K562 (cell line): ENCODE results near the gene BHMT2. TPM values are rescaled to one million over a fixed set of nuclear protein-coding genes. Genes with fewer than 3 reads are reported as not detected.

Experiments
- ATAC-seq: fragments of 200-7000 bp; cut with Tn5 transposase; 3 replicates; pipeline ENCODE4 v1.9.1; 2020; ENCODE audit warnings: moderate library complexity
- BruUV-seq: library from RNA; stranded (reverse); fragments of 400-500 nt; replicated peaks from 2 replicates; lab custom pipeline; 2021; lab: Mats Ljungman, UMichigan
- CTCF ChIA-PET: fragments of 300-600 bp; formaldehyde crosslinking; extraction: SDS; loops from one replicate; lab custom pipeline; 2021; ENCODE audit warnings: low intra/inter-chr PET ratio; lab: Yijun Ruan, JAX
- POLR2A ChIA-PET: fragments of 300-600, 350-650 bp; sonication (Branson Sonifier 250); formaldehyde crosslinking; extraction: SDS; loops from one replicate; lab custom pipeline; 2021; ENCODE audit warnings: antibody characterized with exemption, inconsistent platforms; lab: Yijun Ruan, JAX
- DNase-seq, 4 experiments: peaks; one replicate each; pipeline versions ENCODE4 v3.0.0 to v3.0.0-alpha.2; 2011 to 2018; ENCODE audit warnings: low spot score in 3 of 4, mixed read lengths in 3 of 4; ENCODE audit errors: extremely low read depth in 1 of 4
- FAIRE-seq: peaks from 2 replicates; lab custom pipeline; 2011; peaks lifted over from hg19 to GRCh38; lab: Jason Lieb, UNC
- H2AFZ ChIP-seq: 2 replicates; pipeline ENCODE4 v1.6.0; 2011; ENCODE audit warnings: low read depth, low read length, control low read depth, inconsistent platforms
- H3K27ac ChIP-seq: fragments of 200-600 bp; 3 replicates; pipeline ENCODE4 v1.8.0; 2011; ENCODE audit warnings: low read depth, mild to moderate bottlenecking, control low read depth, inconsistent platforms, low read length, moderate library complexity, mixed read lengths; ENCODE audit errors: extremely low read depth
- H3K27me3 ChIP-seq, 2 experiments: fragments of 300-600 bp in 1 of 2; 2 replicates in 1 of 2; 3 replicates in 1 of 2; pipeline versions ENCODE4 v1.6.0 to v1.8.0; 2011; ENCODE audit warnings: inconsistent platforms in 2 of 2, low read length in 2 of 2, mild to moderate bottlenecking in 1 of 2, mixed read lengths in 1 of 2, moderate library complexity in 1 of 2; ENCODE audit not compliant: control insufficient read depth in 2 of 2, insufficient read depth in 2 of 2
- H3K36me3 ChIP-seq: fragments of 300-600 bp; 3 replicates; pipeline ENCODE4 v1.8.0; 2011; ENCODE audit warnings: mild to moderate bottlenecking, low read length, inconsistent platforms; ENCODE audit not compliant: control insufficient read depth, insufficient read depth
- H3K4me1 ChIP-seq, 2 experiments: fragments of 200-600 bp in 1 of 2; replicated peaks in 1 of 2; 2 replicates in 1 of 2; 3 replicates in 1 of 2; pipeline versions ENCODE4 v1.5.1 to v1.8.0; 2011; ENCODE audit warnings: inconsistent platforms in 2 of 2, low read length in 2 of 2, mild to moderate bottlenecking in 1 of 2, mixed read lengths in 1 of 2, moderate library complexity in 1 of 2; ENCODE audit not compliant: control insufficient read depth in 2 of 2, insufficient read depth in 2 of 2
- H3K4me2 ChIP-seq: 2 replicates; pipeline ENCODE4 v1.6.1; 2011; ENCODE audit warnings: low read length, control low read depth, inconsistent platforms, mixed read lengths; ENCODE audit not compliant: insufficient read depth
- H3K4me3 ChIP-seq: fragments of 200-600 bp; sonication (generic), shearing (Covaris generic); 2 replicates; pipeline ENCODE4 v1.5.1; 2016; ENCODE audit warnings: control low read depth, inconsistent platforms
- H3K79me2 ChIP-seq: fragments of 200-600 bp; 3 replicates; pipeline ENCODE4 v1.8.0; 2011; ENCODE audit warnings: low read length, inconsistent platforms; ENCODE audit not compliant: control insufficient read depth, insufficient read depth
- H3K9ac ChIP-seq, 2 experiments: 2 replicates each; pipeline versions ENCODE4 v1.6.0 to v1.6.1; 2011; ENCODE audit warnings: low read depth in 2 of 2, low read length in 2 of 2, control low read depth in 1 of 2, inconsistent platforms in 1 of 2, mild to moderate bottlenecking in 1 of 2, mixed read lengths in 1 of 2; ENCODE audit not compliant: insufficient read depth in 1 of 2
- H3K9me1 ChIP-seq: one replicate; pipeline ENCODE4 v1.6.0; 2011; ENCODE audit warnings: inconsistent platforms, mild to moderate bottlenecking, low read length, moderate library complexity; ENCODE audit not compliant: control insufficient read depth, insufficient read depth
- H3K9me3 ChIP-seq: replicated peaks from 2 replicates; pipeline ENCODE4 v1.5.1; 2011; ENCODE audit warnings: low read depth, low read length, inconsistent platforms; ENCODE audit not compliant: control insufficient read depth, insufficient read depth
- H4K20me1 ChIP-seq: replicated peaks from 2 replicates; pipeline ENCODE4 v1.6.1; 2011; ENCODE audit warnings: low read length, inconsistent platforms, mixed read lengths; ENCODE audit not compliant: control insufficient read depth, insufficient read depth
- SOX6 ChIP-seq: fragments of 450-650 bp; IDR thresholded peaks from 2 replicates; pipeline ENCODE4 v1.6.1; 2014; ENCODE audit warnings: mild to moderate bottlenecking
- TGIF2 ChIP-seq: sonication (generic); formaldehyde crosslinking; IDR thresholded peaks from 2 replicates; pipeline ENCODE4 v1.8.1; 2022; ENCODE audit warnings: mild to moderate bottlenecking, missing genetic modification reagents, moderate library complexity
- ZNF224 ChIP-seq: sonication (generic); formaldehyde crosslinking; IDR thresholded peaks from 2 replicates; pipeline ENCODE4 v1.8.0; 2022; ENCODE audit warnings: mild to moderate bottlenecking, missing genetic modification reagents
- WGBS: fragments of 100-300 bp; shearing (Covaris generic); methylation state at CpG from one replicate; pipeline ENCODE4 v1.1.6; 2016; ENCODE audit warnings: low coverage, mixed read lengths; ENCODE audit not compliant: insufficient coverage; ENCODE audit errors: missing lambda C conversion rate; 5-methylcytosine and 5-hydroxymethylcytosine counted together
- in situ Hi-C: fragments of 300-500 bp; cut with MboI; formaldehyde crosslinking; loops from 4 replicates; pipeline ENCODE4 v1.15.0; 2018; ENCODE audit warnings: inconsistent platforms, mixed read lengths
- intact Hi-C: fragments of 100-400 bp; cut with micrococcal nuclease; formaldehyde crosslinking; loops from 2 replicates; pipeline ENCODE4 v1.14.2; 2022
- polyA plus RNA-seq, 8 experiments: library from polyadenylated mRNA; depleted of rRNA in 4 of 8; stranded (reverse) in 5 of 8; unstranded in 3 of 8; fragments of >200 nt; fragmentation: Nextera tagmentation in 2 of 8; fragmentation: Illumina TruSeq in 1 of 8; extraction: Ambion mirVana in 2 of 8; extraction: Trizol in 1 of 8; gene quantifications; 2 replicates each; pipeline versions ENCODE4 v1.2.1 to v1.2.3, GENCODE V29; 2011 to 2014; ENCODE audit warnings: inconsistent platforms in 1 of 8, missing spikeins in 1 of 8
- total RNA-seq, 7 experiments: library from RNA; depleted of rRNA in 6 of 7; stranded (reverse); fragments of >200 nt in 6 of 7; fragmentation: Illumina TruSeq in 2 of 7; extraction: Trizol in 2 of 7; gene quantifications; 2 replicates each; pipeline versions ENCODE4 v1.2.1 to v1.2.3, GENCODE V29; 2011 to 2021; ENCODE audit warnings: low replicate concordance in 1 of 7

Gene BHMT2
- total and polyA plus RNA-seq, 9 of the 15 experiments (the other 6 are each of a cell fraction or from before 2014, with no cell fraction given) = not detected

GRCh38 chr5:79108086-79108485 lies 38.5 kb downstream of the BHMT2 start:
- ChIA-PET CTCF (no interaction called here), POLR2A (no interaction called here)
- intact Hi-C loops = no loop called here
- Histone ChIP-seq H3K27me3 (peaks cover 24 to 34% of the 10 kb centered on the region in 2 experiments), H3K4me1 (peaks cover 0 to 11% of the 10 kb centered on the region in 2 experiments; a peak in 3 of 5 replicates), H4K20me1 (no peaks in the 10 kb centered on the region), H2AFZ (no peak overlapping the region), H3K79me2 (no peaks in the 10 kb centered on the region), H3K9ac (no peak overlapping the region), H3K9me1 (no peaks in the 10 kb centered on the region), H3K9me3 (no peaks in the 10 kb centered on the region), H3K27ac (no peak overlapping the region), H3K4me2 (no peak overlapping the region), H3K36me3 (no peaks in the 10 kb centered on the region), H3K4me3 (no peak overlapping the region)
- 2% methylated on average over 3 of the region's 3 CpGs for WGBS
- DNase-seq (no peak), ATAC-seq (no peak), FAIRE-seq (no peak)
- TF ChIP-seq ZNF224 (CRISPR knock-in tag) = no peak
- in situ Hi-C loops = no loop called here
- no TSS peak for BruUV-seq

- intact Hi-C loops (no loop called here), in situ Hi-C loops (no loop called here)
- no TSS peak for BruUV-seq
- no peak overlapping the region for H3K4me2 ChIP-seq
- peaks cover 24 to 34% of the 10 kb centered on the region in 2 experiments for H3K27me3 ChIP-seq
- ChIA-PET POLR2A (no interaction called here), CTCF (interaction anchor here (1.4 to 2.2 kb wide), 2 partner anchors 84 to 88 kb away, joined by 5 to 19 read pairs; no protein-coding TSS in a partner anchor)
- no peaks in the 10 kb centered on the region for H3K9me1 ChIP-seq
- H3K4me3 ChIP-seq = no peak overlapping the region
- no peaks in the 10 kb centered on the region for H3K79me2 ChIP-seq
- no peaks in the 10 kb centered on the region for H3K36me3 ChIP-seq
- no peak overlapping the region for H2AFZ ChIP-seq
- H3K4me1 ChIP-seq = peaks cover 0 to 11% of the 10 kb centered on the region in 2 experiments; a peak in 3 of 5 replicates
- WGBS = 1% methylated on average over 8 of the region's 8 CpGs
- H4K20me1 ChIP-seq = no peaks in the 10 kb centered on the region
- H3K9me3 ChIP-seq = no peaks in the 10 kb centered on the region
- DNase-seq (no peak), FAIRE-seq (no peak)
- no peak overlapping the region for H3K9ac ChIP-seq
- TF ChIP-seq TGIF2 (no peak), SOX6 (no peak)
- TF ChIP-seq, all 486 proteins: peak for 0
- no peak for ATAC-seq
- H3K27ac ChIP-seq = no peak overlapping the region
Measured at GRCh38 chr5:79108792-79109191, 39.2 kb downstream of the BHMT2 start.
